Upper lobe of right lung (tissue), 1 donor: ENCODE results near the gene PNLDC1. TPM values are rescaled to one million over a fixed set of nuclear protein-coding genes. Genes with fewer than 3 reads are reported as not detected.

Source experiments
- ATAC-seq: fragments of 200-7000 bp; cut with Tn5 transposase; one replicate; pipeline ENCODE4 v1.9.1; 2020; ENCODE audit warnings: mild to moderate bottlenecking, moderate library complexity
- DNase-seq: peaks from one replicate; pipeline ENCODE4 v3.0.0-alpha.2; 2020
- H3K27ac ChIP-seq: fragments of 200-600 bp; one replicate; pipeline ENCODE4 v1.8.0; 2022
- H3K27me3 ChIP-seq: fragments of 200-600 bp; one replicate; pipeline ENCODE4 v1.8.0; 2022; ENCODE audit warnings: mild to moderate bottlenecking
- H3K36me3 ChIP-seq: fragments of 200-600 bp; one replicate; pipeline ENCODE4 v1.8.0; 2022
- H3K4me1 ChIP-seq: fragments of 200-600 bp; one replicate; pipeline ENCODE4 v1.8.0; 2022
- H3K4me3 ChIP-seq: fragments of 200-600 bp; one replicate; pipeline ENCODE4 v1.8.0; 2022; ENCODE audit warnings: mild to moderate bottlenecking
- H3K9me3 ChIP-seq: fragments of 200-600 bp; one replicate; pipeline ENCODE4 v1.8.0; 2022
- intact Hi-C: fragments of 100-400 bp; cut with DNase I; formaldehyde crosslinking; loops from one replicate; pipeline ENCODE4 v1.11.0; 2022
- total RNA-seq: library from RNA; stranded (reverse); fragmentation: NEBNext Ultra II Directional; extraction: Animal tissue kit (Norgen Biotek cat#: 25700); gene quantifications from one replicate; pipeline ENCODE4 v1.2.1, GENCODE V29; 2021
- TF ChIP-seq, protein P1 (sequence below): fragments of 200-600 bp; IDR thresholded peaks from one replicate; pipeline ENCODE4 v1.8.0; 2022; ENCODE audit warnings: antibody characterized with exemption
- donor health status: DM: no; HTN: yes; CAD: no; lungs with severe emphysema.

The PNLDC1 gene
- total RNA-seq, 1 donor from 2014 or later, result 0.49 TPM

DNA sequence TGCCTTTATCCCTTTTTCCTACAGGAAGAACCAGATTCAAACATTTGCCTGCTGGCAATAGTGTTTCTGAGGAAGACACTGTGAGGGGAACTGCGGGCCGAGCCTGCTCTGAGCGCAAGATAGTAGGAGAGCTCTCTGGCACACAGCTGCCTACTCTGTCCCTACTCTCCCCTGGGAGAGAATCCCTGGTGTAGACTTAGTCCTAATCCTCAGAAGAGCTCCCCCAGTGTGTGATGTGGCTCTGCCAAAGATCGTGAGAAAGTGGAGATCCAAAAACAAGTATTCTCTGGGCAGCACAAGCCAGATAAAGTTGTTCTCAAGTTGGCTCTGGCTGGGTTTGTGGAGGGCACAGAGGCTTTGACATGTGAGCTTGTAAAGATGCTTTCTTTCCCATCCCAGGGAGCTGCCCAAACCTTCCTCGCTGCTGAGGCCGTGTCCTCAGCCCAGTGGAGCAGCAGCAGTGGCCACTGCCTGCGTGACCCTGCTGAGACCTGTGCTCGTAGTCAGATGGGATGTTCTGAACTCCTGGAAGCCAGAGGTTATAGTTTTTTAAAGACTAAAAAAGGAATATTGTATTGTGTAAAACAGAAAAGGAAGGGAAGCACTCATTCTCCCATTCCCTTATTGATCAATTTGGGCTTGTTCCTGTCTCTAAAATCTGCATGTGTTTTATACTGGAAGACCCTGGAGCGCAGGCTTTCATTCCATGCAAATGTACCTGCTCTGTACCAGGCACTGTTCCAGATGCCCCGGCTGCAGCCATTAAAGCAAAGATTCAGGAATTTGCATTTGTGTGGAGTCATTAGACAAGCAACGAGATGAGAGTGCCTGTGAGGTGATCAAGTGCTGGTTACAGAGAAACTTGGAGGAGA lies 30.7 kb downstream of the PNLDC1 start:
- ATAC-seq (no peak), DNase-seq (no peak)
- no peaks in the 10 kb centered on the region for H3K4me1 ChIP-seq
- no peaks in the 10 kb centered on the region for H3K9me3 ChIP-seq
- no peaks in the 10 kb centered on the region for H3K36me3 ChIP-seq
- intact Hi-C loops, result no loop called here
- TF ChIP-seq, protein P1, sequence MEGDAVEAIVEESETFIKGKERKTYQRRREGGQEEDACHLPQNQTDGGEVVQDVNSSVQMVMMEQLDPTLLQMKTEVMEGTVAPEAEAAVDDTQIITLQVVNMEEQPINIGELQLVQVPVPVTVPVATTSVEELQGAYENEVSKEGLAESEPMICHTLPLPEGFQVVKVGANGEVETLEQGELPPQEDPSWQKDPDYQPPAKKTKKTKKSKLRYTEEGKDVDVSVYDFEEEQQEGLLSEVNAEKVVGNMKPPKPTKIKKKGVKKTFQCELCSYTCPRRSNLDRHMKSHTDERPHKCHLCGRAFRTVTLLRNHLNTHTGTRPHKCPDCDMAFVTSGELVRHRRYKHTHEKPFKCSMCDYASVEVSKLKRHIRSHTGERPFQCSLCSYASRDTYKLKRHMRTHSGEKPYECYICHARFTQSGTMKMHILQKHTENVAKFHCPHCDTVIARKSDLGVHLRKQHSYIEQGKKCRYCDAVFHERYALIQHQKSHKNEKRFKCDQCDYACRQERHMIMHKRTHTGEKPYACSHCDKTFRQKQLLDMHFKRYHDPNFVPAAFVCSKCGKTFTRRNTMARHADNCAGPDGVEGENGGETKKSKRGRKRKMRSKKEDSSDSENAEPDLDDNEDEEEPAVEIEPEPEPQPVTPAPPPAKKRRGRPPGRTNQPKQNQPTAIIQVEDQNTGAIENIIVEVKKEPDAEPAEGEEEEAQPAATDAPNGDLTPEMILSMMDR, result no peak
- no peaks in the 10 kb centered on the region for H3K27me3 ChIP-seq
- H3K4me3 ChIP-seq, result no peak overlapping the region
- H3K27ac ChIP-seq, result no peak overlapping the region

DNA sequence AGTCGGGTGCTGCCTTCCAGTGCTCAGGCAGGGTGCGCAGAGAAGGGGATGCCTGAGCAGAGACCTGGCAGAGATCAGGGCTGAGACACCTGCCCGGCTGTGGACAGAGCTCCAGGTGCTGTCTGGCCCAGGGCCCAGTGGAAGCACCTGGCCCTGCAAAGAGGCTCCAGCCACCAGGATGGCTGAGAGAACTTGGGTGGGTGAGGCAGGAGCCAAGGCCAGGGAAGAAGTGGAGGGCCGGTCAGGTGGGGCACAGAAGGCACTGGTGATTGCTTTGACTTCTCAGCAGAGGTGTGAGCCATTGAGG lies 31.2 kb downstream of the PNLDC1 start:
- no peak for ATAC-seq
- no peak overlapping the region for H3K4me3 ChIP-seq

DNA sequence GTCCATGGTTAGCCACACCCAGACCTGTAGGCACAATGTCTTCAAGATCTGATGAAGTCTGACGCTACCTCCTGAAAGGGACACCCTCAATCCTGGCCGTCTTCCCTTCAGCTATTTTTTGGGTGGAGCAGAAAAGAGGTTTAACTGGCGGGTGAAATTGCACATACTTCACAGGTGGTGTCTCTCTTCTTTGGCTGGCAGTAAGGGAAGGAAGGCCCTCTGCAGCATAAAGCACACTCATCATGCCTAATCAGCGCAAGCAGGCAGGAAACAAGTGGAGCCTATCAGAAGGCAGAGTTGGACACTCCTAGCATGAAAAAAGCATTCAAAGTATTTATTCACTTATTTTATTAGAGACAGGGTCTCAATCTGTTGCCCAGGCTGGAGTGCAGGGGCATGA lies 32.9 kb downstream of the PNLDC1 start:
- Histone ChIP-seq H3K27ac (no peak overlapping the region), H3K4me3 (no peak overlapping the region), H3K36me3 (no peaks in the 10 kb centered on the region), H3K27me3 (no peaks in the 10 kb centered on the region), H3K4me1 (no peaks in the 10 kb centered on the region), H3K9me3 (no peaks in the 10 kb centered on the region)
- intact Hi-C loops, result no loop called here
- ATAC-seq (no peak), DNase-seq (no peak)
- TF ChIP-seq, protein P1, result no peak

More for the DNA sequence above, 31.2 kb downstream of the PNLDC1 start:
- Histone ChIP-seq H3K27me3 (no peaks in the 10 kb centered on the region), H3K36me3 (no peaks in the 10 kb centered on the region), H3K27ac (no peak overlapping the region), H3K4me1 (no peaks in the 10 kb centered on the region), H3K9me3 (no peaks in the 10 kb centered on the region)
- intact Hi-C loops, result no loop called here
- DNase-seq, result no peak
- TF ChIP-seq, protein P1, result no peak

DNA sequence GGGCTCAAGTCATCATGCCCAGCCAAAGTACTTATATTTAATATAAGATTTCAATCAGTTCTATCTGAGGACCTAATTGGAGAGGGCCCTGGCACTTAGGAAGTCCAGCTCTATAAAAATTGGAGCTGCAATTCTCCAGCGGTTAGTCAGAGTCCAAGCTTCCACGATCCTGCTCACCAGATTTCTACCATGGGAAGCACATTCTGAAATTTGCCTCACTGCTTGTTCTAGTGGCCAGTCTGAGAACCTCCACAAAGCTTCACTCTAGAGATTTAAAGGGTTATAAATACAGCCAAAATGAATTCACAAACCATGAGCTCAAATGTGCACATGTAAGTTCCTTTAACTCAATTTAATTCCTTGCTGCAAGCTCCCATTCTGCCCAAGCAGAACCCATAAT lies 33.5 kb downstream of the PNLDC1 start:
- no peaks in the 10 kb centered on the region for H3K27me3 ChIP-seq
- no peak overlapping the region for H3K27ac ChIP-seq
- DNase-seq, result no peak
- no peak for ATAC-seq
- no peak overlapping the region for H3K4me3 ChIP-seq
- no peaks in the 10 kb centered on the region for H3K4me1 ChIP-seq
- TF ChIP-seq, protein P1, result no peak
- no peaks in the 10 kb centered on the region for H3K9me3 ChIP-seq
- intact Hi-C loops, result no loop called here
- no peaks in the 10 kb centered on the region for H3K36me3 ChIP-seq

DNA sequence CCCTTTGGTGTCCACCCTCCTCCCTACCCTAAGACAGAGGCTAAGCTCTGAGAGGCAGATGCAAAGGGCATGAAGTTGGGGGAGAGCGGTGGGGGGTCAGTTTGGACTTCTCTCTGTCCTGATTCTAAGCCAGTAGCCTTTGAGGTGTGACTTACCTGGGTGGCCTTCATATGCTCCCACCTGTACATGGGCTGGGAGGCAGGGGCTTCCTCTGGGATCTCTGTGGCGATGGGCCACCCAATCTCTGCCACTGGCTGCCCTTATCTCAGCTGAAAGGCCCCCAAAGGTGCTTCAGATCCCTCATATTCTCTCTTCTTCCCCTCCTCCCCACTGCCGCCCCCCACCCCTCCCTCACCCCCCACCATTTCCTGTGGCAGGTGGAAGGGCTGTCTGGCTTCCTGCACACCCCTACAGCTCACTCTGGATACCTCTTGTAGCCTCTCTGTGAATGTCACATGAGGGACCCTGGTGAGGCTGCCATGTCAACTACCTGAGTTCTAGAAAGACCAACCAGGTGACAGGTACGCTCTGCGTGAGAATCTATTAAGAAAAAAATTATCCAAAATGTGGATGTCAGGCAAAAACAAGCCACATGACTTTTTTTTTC lies 34.0 kb downstream of the PNLDC1 start:
- H3K27me3 ChIP-seq, result no peaks in the 10 kb centered on the region
- H3K27ac ChIP-seq, result no peak overlapping the region
- DNase-seq (no peak), ATAC-seq (no peak)
- H3K4me1 ChIP-seq, result no peaks in the 10 kb centered on the region
- H3K9me3 ChIP-seq, result no peaks in the 10 kb centered on the region
- TF ChIP-seq, protein P1, result no peak
- H3K36me3 ChIP-seq, result no peaks in the 10 kb centered on the region
- no peak overlapping the region for H3K4me3 ChIP-seq
- intact Hi-C loops, result no loop called here
